ENCODE data around the gene ITGA3.

ITGA3 gene

DNA sequence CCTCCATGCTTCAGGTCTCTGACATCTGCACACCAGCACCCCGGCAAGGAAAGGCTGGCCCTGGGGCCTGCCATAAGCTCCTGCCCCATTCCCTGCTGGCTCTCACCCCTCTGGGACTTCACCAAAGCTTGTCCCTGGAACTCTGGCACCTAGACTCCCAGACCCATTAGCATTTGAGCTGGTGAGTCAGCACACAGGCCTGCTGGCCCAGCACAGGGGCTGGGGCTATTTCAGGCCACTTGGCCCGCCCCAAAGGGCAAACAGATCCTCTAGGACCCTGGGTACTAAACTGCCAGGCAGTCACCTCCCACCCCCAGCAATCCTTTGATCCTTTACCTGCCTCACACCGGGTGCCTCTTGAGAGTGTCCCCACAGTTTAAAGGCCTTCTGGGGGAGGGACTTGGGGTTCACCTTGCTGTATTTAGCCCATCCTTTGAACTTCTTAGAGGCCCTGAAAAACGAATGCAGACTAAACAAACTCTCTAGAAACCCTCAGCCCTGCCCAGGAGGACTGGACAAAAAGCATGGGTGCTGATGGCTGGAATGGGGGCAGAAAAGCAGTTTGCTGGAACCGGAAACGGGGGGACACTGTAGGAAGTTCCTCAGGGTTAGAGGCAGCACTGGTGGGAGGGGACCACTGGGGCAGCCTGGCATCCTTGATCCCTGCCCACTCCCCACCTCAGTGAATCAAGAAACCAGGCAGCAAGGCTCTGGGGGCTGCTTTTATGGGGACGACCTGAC, 77.3 kb downstream of the ITGA3 start:
- no peak for DNase-seq (ENCODE audit: low read depth, low spot score)

GRCh38 chr17:50133769-50134099, 77.8 kb downstream of the ITGA3 start:
- no peak overlapping the region for H3K4me3 ChIP-seq (ENCODE audit: low read length)

More for the DNA sequence above, 77.3 kb downstream of the ITGA3 start:
- no peak overlapping the region for H3K4me3 ChIP-seq (ENCODE audit: low read length)

GRCh38 chr17:50134206-50135110, 78.5 kb downstream of the ITGA3 start:
- H3K4me3 ChIP-seq (ENCODE audit: low read length), result no peak overlapping the region
- no peak for DNase-seq (ENCODE audit: low read depth, low spot score)

More at GRCh38 chr17:50133769-50134099, 77.8 kb downstream of the ITGA3 start:
- no peak for DNase-seq (ENCODE audit: low read depth, low spot score)

DNA sequence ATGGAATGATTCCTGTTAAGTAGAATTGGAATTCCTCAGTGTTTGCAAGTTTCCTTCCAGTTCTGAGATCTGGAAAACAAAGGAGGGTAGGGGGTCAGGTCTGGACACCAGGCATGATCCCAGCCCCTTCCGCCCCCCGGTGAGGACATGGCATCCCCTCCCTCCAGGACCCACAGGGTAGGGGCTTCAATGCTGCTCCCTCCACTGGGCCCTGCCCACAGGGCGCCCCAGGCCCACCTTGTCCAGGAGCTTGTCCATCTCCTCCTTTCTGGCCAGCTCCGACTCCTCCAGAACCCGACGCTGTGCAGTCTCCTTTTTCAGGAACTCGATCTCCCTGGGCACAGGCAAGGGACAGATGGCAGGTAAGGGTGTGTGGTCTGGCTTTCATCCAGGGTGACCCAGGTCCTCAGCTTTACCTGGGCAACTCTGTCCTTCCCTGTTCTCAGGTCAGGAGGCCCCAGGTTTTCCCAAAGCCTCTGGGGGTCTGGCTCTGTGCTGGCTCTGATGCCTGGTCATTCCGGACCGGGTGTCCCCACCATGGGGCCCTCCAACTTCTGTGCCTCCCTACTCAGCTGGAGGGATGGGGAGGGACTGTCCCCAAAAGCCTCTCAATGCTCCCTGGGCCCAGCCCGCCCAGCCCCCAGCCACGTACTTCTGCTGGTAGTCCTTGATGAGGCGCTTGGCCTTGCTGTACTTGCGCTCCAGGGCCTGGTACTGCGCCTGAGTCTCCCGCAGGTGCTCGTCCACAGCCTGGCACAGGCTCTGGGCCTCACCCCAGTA, 79.6 kb downstream of the ITGA3 start:
- H3K4me3 ChIP-seq (ENCODE audit: low read length), result no peak overlapping the region
- no peak for DNase-seq (ENCODE audit: low read depth, low spot score)

GRCh38 chr17:50136096-50136687, 80.3 kb downstream of the ITGA3 start:
- no peak overlapping the region for H3K4me3 ChIP-seq (ENCODE audit: low read length)
- no peak for DNase-seq (ENCODE audit: low read depth, low spot score)

DNA sequence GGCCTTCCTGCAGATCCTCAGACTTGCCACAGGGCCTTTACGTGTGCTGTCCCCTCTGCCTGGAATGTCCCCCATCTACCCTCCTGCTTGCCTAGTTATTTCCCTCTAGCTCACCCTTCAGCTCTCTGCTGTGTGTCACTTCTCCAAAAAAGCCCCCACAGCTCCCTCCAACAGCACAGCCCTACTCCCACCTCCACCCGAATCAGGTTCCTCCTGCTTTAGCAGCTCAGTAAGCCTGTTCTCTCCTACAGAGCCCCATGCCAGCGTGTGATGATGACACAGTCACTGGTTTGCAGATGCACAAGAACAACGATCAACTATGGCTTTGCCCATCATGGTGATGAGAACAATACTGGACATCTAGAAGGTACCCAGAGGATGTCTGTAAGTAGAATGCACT, 81.1 kb downstream of the ITGA3 start:
- DNase-seq (ENCODE audit: low read depth, low spot score), result no peak
- H3K4me3 ChIP-seq (ENCODE audit: low read length), result no peak overlapping the region

GRCh38 chr17:50139185-50139783, 83.4 kb downstream of the ITGA3 start:
- DNase-seq (ENCODE audit: low read depth, low spot score), result no peak
- no peak overlapping the region for H3K4me3 ChIP-seq (ENCODE audit: low read length)
